Prostate gland (tissue), 2 donors: ENCODE data around the gene PLCZ1.

Experiments used
- CTCF ChIP-seq, 4 experiments: fragments of 200-600 bp in 2 of 4; fragments of 450-650 bp in 2 of 4; sonication (generic) in 2 of 4; IDR thresholded peaks; 1 replicate in 3 of 4; 2 replicates in 1 of 4; pipeline ENCODE4 v1.5.1; 2016 to 2019; ENCODE audit warnings: antibody characterized with exemption in 4 of 4, mild to moderate bottlenecking in 2 of 4, moderate library complexity in 2 of 4
- POLR2A ChIP-seq: fragments of 450-650 bp; IDR thresholded peaks from one replicate; pipeline ENCODE4 v1.6.1; 2016; ENCODE audit warnings: antibody characterized with exemption, mild to moderate bottlenecking

- no peak for TF ChIP-seq POLR2A
- no peak for TF ChIP-seq CTCF (IDR thresholded peaks at IDR 0.05)
Observed at GRCh38 chr12:18696971-18697602, 40.7 kb downstream of the PLCZ1 start.
